Measurements from ENCODE around the gene CXCL16. TPM values are rescaled to one million over a fixed set of nuclear protein-coding genes. Genes with fewer than 3 reads are reported as not detected.
"Not testable (repeated sequence)": the region's sequence is repeated elsewhere in the genome, so short reads cannot be mapped to it uniquely, and the experiment has no call there.

CXCL16 gene
- total RNA-seq, 1 experiment from 2014 or later = not detected

GRCh38 chr17:4722678-4723240, 17.0 kb downstream of the CXCL16 start:
- H3K27ac ChIP-seq = no peak overlapping the region
- no peaks in the 10 kb centered on the region for H3K36me3 ChIP-seq
- H3K27me3 ChIP-seq (replicated peaks) = no peaks in the 10 kb centered on the region
- no peaks in the 10 kb centered on the region for H3K9me3 ChIP-seq (replicated peaks)
- no peak for DNase-seq (ENCODE audit: low read depth in 1 of 2, low spot score in 2 of 2)
- no peak overlapping the region for H3K4me3 ChIP-seq
- peaks cover 14% of the 10 kb centered on the region for H3K4me1 ChIP-seq (replicated peaks)

- H3K9me3 ChIP-seq (replicated peaks) = no peaks in the 10 kb centered on the region
- H3K4me3 ChIP-seq = no peak overlapping the region
- DNase-seq (ENCODE audit: low read depth in 1 of 2, low spot score in 2 of 2) = no peak
- H3K27me3 ChIP-seq (replicated peaks) = no peaks in the 10 kb centered on the region
- H3K36me3 ChIP-seq = no peaks in the 10 kb centered on the region; the same call in 1 of the 2 replicates
- H3K4me1 ChIP-seq (replicated peaks) = peaks cover 14% of the 10 kb centered on the region
- H3K27ac ChIP-seq = no peak overlapping the region
Observed at GRCh38 chr17:4721203-4722135, 18.3 kb downstream of the CXCL16 start.

- no peaks in the 10 kb centered on the region for H3K9me3 ChIP-seq (replicated peaks)
- no peaks in the 10 kb centered on the region for H3K27me3 ChIP-seq (replicated peaks)
- H3K4me1 ChIP-seq (replicated peaks) = peaks cover 14% of the 10 kb centered on the region
- H3K36me3 ChIP-seq = no peaks in the 10 kb centered on the region; the same call in 1 of the 2 replicates
- no peak for DNase-seq (ENCODE audit: low read depth in 1 of 2, low spot score in 2 of 2)
- H3K4me3 ChIP-seq = no peak overlapping the region
- H3K27ac ChIP-seq = no peak overlapping the region
Observed at GRCh38 chr17:4720787-4721186, 18.9 kb downstream of the CXCL16 start.

- no peak for DNase-seq (ENCODE audit: low read depth in 1 of 2, low spot score in 2 of 2)
- Histone ChIP-seq H3K27me3 (replicated peaks) (no peaks in the 10 kb centered on the region), H3K4me3 (no peak overlapping the region), H3K36me3 (no peaks in the 10 kb centered on the region; the same call in 1 of the 2 replicates), H3K27ac (no peak overlapping the region), H3K4me1 (replicated peaks) (peaks cover 14% of the 10 kb centered on the region), H3K9me3 (replicated peaks) (no peaks in the 10 kb centered on the region)
Observed at GRCh38 chr17:4719684-4720221, 20.0 kb downstream of the CXCL16 start.

- Histone ChIP-seq H3K9me3 (replicated peaks) (no peaks in the 10 kb centered on the region), H3K4me3 (no peak overlapping the region), H3K27me3 (replicated peaks) (no peaks in the 10 kb centered on the region), H3K27ac (no peak overlapping the region), H3K36me3 (no peaks in the 10 kb centered on the region; the same call in 1 of the 2 replicates), H3K4me1 (replicated peaks) (peaks cover 14% of the 10 kb centered on the region)
- no peak for DNase-seq (ENCODE audit: low read depth in 1 of 2, low spot score in 2 of 2)
Observed at GRCh38 chr17:4719146-4719545, 20.6 kb downstream of the CXCL16 start.

- H3K27ac ChIP-seq = no peak overlapping the region
- H3K4me1 ChIP-seq (replicated peaks) = peaks cover 14% of the 10 kb centered on the region
- H3K9me3 ChIP-seq (replicated peaks) = no peaks in the 10 kb centered on the region
- H3K4me3 ChIP-seq = no peak overlapping the region
- DNase-seq (ENCODE audit: low read depth in 1 of 2, low spot score in 2 of 2) = no peak
- H3K27me3 ChIP-seq (replicated peaks) = no peaks in the 10 kb centered on the region
- H3K36me3 ChIP-seq = no peaks in the 10 kb centered on the region; the same call in 1 of the 2 replicates
Observed at GRCh38 chr17:4718276-4718675, 21.5 kb downstream of the CXCL16 start.

GRCh38 chr17:4717791-4718190, 21.9 kb downstream of the CXCL16 start:
- Histone ChIP-seq H3K36me3 (no peaks in the 10 kb centered on the region; the same call in 1 of the 2 replicates), H3K27me3 (replicated peaks) (no peaks in the 10 kb centered on the region), H3K4me1 (replicated peaks) (peaks cover 14% of the 10 kb centered on the region), H3K27ac (no peak overlapping the region), H3K9me3 (replicated peaks) (no peaks in the 10 kb centered on the region), H3K4me3 (no peak overlapping the region)
- DNase-seq (ENCODE audit: low read depth in 1 of 2, low spot score in 2 of 2) = no peak

GRCh38 chr17:4716081-4716480, 23.6 kb downstream of the CXCL16 start:
- Histone ChIP-seq H3K9me3 (replicated peaks) (no peaks in the 10 kb centered on the region), H3K36me3 (no peaks in the 10 kb centered on the region; the same call in 1 of the 2 replicates), H3K27ac (no peak overlapping the region), H3K4me3 (no peak overlapping the region), H3K27me3 (replicated peaks) (no peaks in the 10 kb centered on the region), H3K4me1 (replicated peaks) (peaks cover 10% of the 10 kb centered on the region)
- no peak for DNase-seq (ENCODE audit: low read depth in 1 of 2, low spot score in 2 of 2)

GRCh38 chr17:4715063-4715744, 24.5 kb downstream of the CXCL16 start:
- H3K27ac ChIP-seq = no peak overlapping the region

GRCh38 chr17:4714340-4715062, 25.2 kb downstream of the CXCL16 start:
- not testable (repeated sequence) for H3K36me3 ChIP-seq; H3K9me3 ChIP-seq (replicated peaks); DNase-seq (ENCODE audit: low read depth in 1 of 2, low spot score in 2 of 2); H3K4me3 ChIP-seq; H3K27me3 ChIP-seq (replicated peaks); H3K27ac ChIP-seq
- peaks cover 10% of the 10 kb centered on the region for H3K4me1 ChIP-seq (replicated peaks)

More at GRCh38 chr17:4715063-4715744, 24.5 kb downstream of the CXCL16 start:
- Histone ChIP-seq H3K4me1 (replicated peaks) (peaks cover 13% of the 10 kb centered on the region), H3K4me3 (no peak overlapping the region), H3K9me3 (replicated peaks) (no peaks in the 10 kb centered on the region), H3K36me3 (no peaks in the 10 kb centered on the region; the same call in 1 of the 2 replicates), H3K27me3 (replicated peaks) (no peaks in the 10 kb centered on the region)
- no peak for DNase-seq (ENCODE audit: low read depth in 1 of 2, low spot score in 2 of 2)

- Histone ChIP-seq H3K36me3 (no peaks in the 10 kb centered on the region; the same call in 1 of the 2 replicates), H3K4me1 (replicated peaks) (peaks cover 12% of the 10 kb centered on the region), H3K27me3 (replicated peaks) (no peaks in the 10 kb centered on the region), H3K27ac (no peak overlapping the region), H3K4me3 (no peak overlapping the region), H3K9me3 (replicated peaks) (no peaks in the 10 kb centered on the region)
- no peak for DNase-seq (ENCODE audit: low read depth in 1 of 2, low spot score in 2 of 2)
Observed at GRCh38 chr17:4712526-4712925, 27.2 kb downstream of the CXCL16 start.

GRCh38 chr17:4711661-4712181, 28.0 kb downstream of the CXCL16 start:
- Histone ChIP-seq H3K9me3 (replicated peaks) (no peaks in the 10 kb centered on the region), H3K36me3 (no peaks in the 10 kb centered on the region), H3K27ac (no peak overlapping the region), H3K4me1 (replicated peaks) (peaks cover 12% of the 10 kb centered on the region), H3K4me3 (no peak overlapping the region; the same call in 1 of the 2 replicates), H3K27me3 (replicated peaks) (no peaks in the 10 kb centered on the region)
- DNase-seq (ENCODE audit: low read depth in 1 of 2, low spot score in 2 of 2) = no peak

All from SJSA1 (cell line).